Ramos (cell line): ENCODE results near the gene GATA3.

Experiments
- in situ Hi-C: fragments of 300-500 bp; cut with MboI; formaldehyde crosslinking; loops from one replicate; pipeline ENCODE4 v1.14.3; 2022; ENCODE audit warnings: low sequenced_read_pairs; ENCODE audit not compliant: unreplicated experiment

Gene GATA3

GRCh38 chr10:8085251-8085650 lies 30.8 kb downstream of the GATA3 start:
- in situ Hi-C loops: no loop called here

GRCh38 chr10:8086315-8086714 lies 31.8 kb downstream of the GATA3 start:
- in situ Hi-C loops: no loop called here

- in situ Hi-C loops: no loop called here
Observed at GRCh38 chr10:8088504-8088903, 34.0 kb downstream of the GATA3 start.

- in situ Hi-C loops: no loop called here
Observed at GRCh38 chr10:8092428-8092827, 37.9 kb downstream of the GATA3 start.

- in situ Hi-C loops: no loop called here
Observed at GRCh38 chr10:8095959-8096358, 41.5 kb downstream of the GATA3 start.

- in situ Hi-C loops: no loop called here
Observed at GRCh38 chr10:8096931-8097330, 42.4 kb downstream of the GATA3 start.

GRCh38 chr10:8100366-8100765 lies 45.9 kb downstream of the GATA3 start:
- in situ Hi-C loops: no loop called here

GRCh38 chr10:8102708-8103401 lies 48.4 kb downstream of the GATA3 start:
- in situ Hi-C loops: no loop called here

- in situ Hi-C loops: no loop called here
Observed at GRCh38 chr10:8103543-8103942, 49.1 kb downstream of the GATA3 start.

- in situ Hi-C loops: no loop called here
Observed at GRCh38 chr10:8104005-8104404, 49.5 kb downstream of the GATA3 start.

GRCh38 chr10:8104721-8105120 lies 50.2 kb downstream of the GATA3 start:
- in situ Hi-C loops: no loop called here

GRCh38 chr10:8105932-8106331 lies 51.4 kb downstream of the GATA3 start:
- in situ Hi-C loops: no loop called here

- in situ Hi-C loops: no loop called here
Observed at GRCh38 chr10:8112230-8112905, 57.9 kb downstream of the GATA3 start.

GRCh38 chr10:8112942-8113442 lies 58.5 kb downstream of the GATA3 start:
- in situ Hi-C loops: no loop called here

- in situ Hi-C loops: no loop called here
Observed at GRCh38 chr10:8113616-8114015, 59.1 kb downstream of the GATA3 start.

- in situ Hi-C loops: no loop called here
Observed at GRCh38 chr10:8114741-8115617, 60.5 kb downstream of the GATA3 start.

- in situ Hi-C loops: no loop called here
Observed at GRCh38 chr10:8115618-8115980, 61.1 kb downstream of the GATA3 start.

GRCh38 chr10:8116474-8116873 lies 62.0 kb downstream of the GATA3 start:
- in situ Hi-C loops: no loop called here

GRCh38 chr10:8116926-8117493 lies 62.5 kb downstream of the GATA3 start:
- in situ Hi-C loops: no loop called here

- in situ Hi-C loops: no loop called here
Observed at GRCh38 chr10:8121201-8121890, 66.9 kb downstream of the GATA3 start.
